ENCODE results near the gene KIF22. TPM values are rescaled to one million over a fixed set of nuclear protein-coding genes. Genes with fewer than 3 reads are reported as not detected.
A peak's percentile ranks its signal among the peaks of the same experiment; 100 is the strongest.
"Not testable (repeated sequence)": the region's sequence is repeated elsewhere in the genome, so short reads cannot be mapped to it uniquely, and the experiment has no call there.

KIF22 gene
- total RNA-seq, 1 experiment from 2014 or later = 87.6 TPM

- peak overlapping the region; percentile 93 for H3K9ac ChIP-seq (ENCODE audit: low read length)
- H3K4me3 ChIP-seq (ENCODE audit: low read length) = peak overlapping the region; percentile 90
- H2AFZ ChIP-seq (ENCODE audit: low read length) = peak overlapping the region; percentile 80
- TF ChIP-seq CTCF (conservative IDR thresholded peaks at IDR 0.05; ENCODE audit: low read depth, low read length) = no peak
- no peak for TF ChIP-seq EZH2 (IDR thresholded peaks at IDR 0.05; ENCODE audit: low read length, unreplicated experiment)
- no peak for TF ChIP-seq EZH2phosphoT487 (IDR thresholded peaks at IDR 0.05; ENCODE audit: borderline replicate concordance, low read length)
- no peaks in the 10 kb centered on the region for H3K9me2 ChIP-seq (replicated peaks; ENCODE audit: low read length)
- ChIA-PET POLR2A (ENCODE audit: unreplicated experiment) (no interaction called here), CTCF (interaction anchor here (0.6 to 1.6 kb wide), 2 partner anchors 25 to 91 kb away, joined by 4 to 5 read pairs; partner anchors contain the start of gene PAGR1)
- no peak for DNase-seq
- H3F3A ChIP-seq (ENCODE audit: low read length, unreplicated experiment) = no peaks in the 10 kb centered on the region
- intact Hi-C loops (cut with micrococcal nuclease) = no loop called here
- peaks cover 55% of the 10 kb centered on the region for H3K79me2 ChIP-seq (ENCODE audit: low read length)
- BruUV-seq (replicated peaks) = TSS peak; percentile 55
- peak overlapping the region; percentile 36; the same call in 1 of the 2 replicates for H3K27ac ChIP-seq (ENCODE audit: low read length)
- no peaks in the 10 kb centered on the region for H3K9me3 ChIP-seq (ENCODE audit: low read length)
- H3K4me2 ChIP-seq (ENCODE audit: low read length) = peak overlapping the region; percentile 99
- peak; percentile 14 for ATAC-seq
- H3K36me3 ChIP-seq (ENCODE audit: low read depth, low read length) = peaks cover 5% of the 10 kb centered on the region; the same call in 1 of the 2 replicates
- H3K27me3 ChIP-seq (ENCODE audit: low read length) = no peaks in the 10 kb centered on the region
- peaks cover 13% of the 10 kb centered on the region for H3K4me1 ChIP-seq (ENCODE audit: insufficient read depth, low read length)
- H4K20me1 ChIP-seq (ENCODE audit: low read length) = no peaks in the 10 kb centered on the region; the same call in 1 of the 2 replicates
These were observed 646 bp downstream of the KIF22 start for GRCh38 chr16:29790949-29791844.

GRCh38 chr16:29791845-29792807, 1.6 kb downstream of the KIF22 start:
- no peak for ATAC-seq
- intact Hi-C loops (cut with micrococcal nuclease) = no loop called here

GRCh38 chr16:29793153-29793552, 2.6 kb downstream of the KIF22 start:
- H3K4me2 ChIP-seq (ENCODE audit: low read length); H2AFZ ChIP-seq (ENCODE audit: low read length); H3K9ac ChIP-seq (ENCODE audit: low read length); H3K27ac ChIP-seq (ENCODE audit: low read length); intact Hi-C loops (cut with micrococcal nuclease); DNase-seq; H3K9me2 ChIP-seq (replicated peaks; ENCODE audit: low read length); H3K4me3 ChIP-seq (ENCODE audit: low read length); CTCF ChIA-PET; H3K27me3 ChIP-seq (ENCODE audit: low read length); ATAC-seq; BruUV-seq (replicated peaks); H3F3A ChIP-seq (ENCODE audit: low read length, unreplicated experiment); H3K9me3 ChIP-seq (ENCODE audit: low read length); H4K20me1 ChIP-seq (ENCODE audit: low read length): not testable (repeated sequence)
- Histone ChIP-seq H3K36me3 (ENCODE audit: low read depth, low read length) (peaks cover 18% of the 10 kb centered on the region), H3K4me1 (ENCODE audit: insufficient read depth, low read length) (peaks cover 13% of the 10 kb centered on the region), H3K79me2 (ENCODE audit: low read length) (peaks cover 67% of the 10 kb centered on the region)
- POLR2A ChIA-PET (ENCODE audit: unreplicated experiment) = interaction anchor here (0.5 kb wide), 1 partner anchor 12 kb away, joined by 4 read pairs; no protein-coding TSS in a partner anchor

More at GRCh38 chr16:29791845-29792807, 1.6 kb downstream of the KIF22 start:
- Histone ChIP-seq H3K36me3 (ENCODE audit: low read depth, low read length) (peaks cover 10% of the 10 kb centered on the region), H3K4me2 (ENCODE audit: low read length) (peak overlapping the region; percentile 99), H3K27me3 (ENCODE audit: low read length) (no peaks in the 10 kb centered on the region), H4K20me1 (ENCODE audit: low read length) (no peaks in the 10 kb centered on the region; the same call in 1 of the 2 replicates), H3K27ac (ENCODE audit: low read length) (no peak overlapping the region), H3F3A (ENCODE audit: low read length, unreplicated experiment) (no peaks in the 10 kb centered on the region), H2AFZ (ENCODE audit: low read length) (peak overlapping the region; percentile 80; the same call in 1 of the 2 replicates), H3K4me1 (ENCODE audit: insufficient read depth, low read length) (peaks cover 13% of the 10 kb centered on the region), H3K9me3 (ENCODE audit: low read length) (no peaks in the 10 kb centered on the region), H3K9ac (ENCODE audit: low read length) (peak overlapping the region; percentile 93), H3K79me2 (ENCODE audit: low read length) (peaks cover 65% of the 10 kb centered on the region), H3K9me2 (replicated peaks; ENCODE audit: low read length) (no peaks in the 10 kb centered on the region), H3K4me3 (ENCODE audit: low read length) (peak overlapping the region; percentile 90)
- peak; percentile 10 for DNase-seq
- BruUV-seq (replicated peaks) = no TSS peak
- TF ChIP-seq EZH2phosphoT487 (IDR thresholded peaks at IDR 0.05; ENCODE audit: borderline replicate concordance, low read length) = no peak
- no peak for TF ChIP-seq EZH2 (IDR thresholded peaks at IDR 0.05; ENCODE audit: low read length, unreplicated experiment)
- TF ChIP-seq CTCF (conservative IDR thresholded peaks at IDR 0.05; ENCODE audit: low read depth, low read length) = no peak
- ChIA-PET POLR2A (ENCODE audit: unreplicated experiment) (no interaction called here), CTCF (interaction anchor here (0.6 kb wide), 1 partner anchor 92 kb away, joined by 4 read pairs; no protein-coding TSS in a partner anchor)

Measured in PC-3 (cell line).